ENCODE results near the gene LRTM2. TPM values are rescaled to one million over a fixed set of nuclear protein-coding genes. Genes with fewer than 3 reads are reported as not detected.

The LRTM2 gene
- total and polyA plus RNA-seq, 9 of the 15 experiments (the other 6 are each of a cell fraction or from before 2014, with no cell fraction given), result 0.09 TPM; not detected in 8

- TF ChIP-seq, protein P1, sequence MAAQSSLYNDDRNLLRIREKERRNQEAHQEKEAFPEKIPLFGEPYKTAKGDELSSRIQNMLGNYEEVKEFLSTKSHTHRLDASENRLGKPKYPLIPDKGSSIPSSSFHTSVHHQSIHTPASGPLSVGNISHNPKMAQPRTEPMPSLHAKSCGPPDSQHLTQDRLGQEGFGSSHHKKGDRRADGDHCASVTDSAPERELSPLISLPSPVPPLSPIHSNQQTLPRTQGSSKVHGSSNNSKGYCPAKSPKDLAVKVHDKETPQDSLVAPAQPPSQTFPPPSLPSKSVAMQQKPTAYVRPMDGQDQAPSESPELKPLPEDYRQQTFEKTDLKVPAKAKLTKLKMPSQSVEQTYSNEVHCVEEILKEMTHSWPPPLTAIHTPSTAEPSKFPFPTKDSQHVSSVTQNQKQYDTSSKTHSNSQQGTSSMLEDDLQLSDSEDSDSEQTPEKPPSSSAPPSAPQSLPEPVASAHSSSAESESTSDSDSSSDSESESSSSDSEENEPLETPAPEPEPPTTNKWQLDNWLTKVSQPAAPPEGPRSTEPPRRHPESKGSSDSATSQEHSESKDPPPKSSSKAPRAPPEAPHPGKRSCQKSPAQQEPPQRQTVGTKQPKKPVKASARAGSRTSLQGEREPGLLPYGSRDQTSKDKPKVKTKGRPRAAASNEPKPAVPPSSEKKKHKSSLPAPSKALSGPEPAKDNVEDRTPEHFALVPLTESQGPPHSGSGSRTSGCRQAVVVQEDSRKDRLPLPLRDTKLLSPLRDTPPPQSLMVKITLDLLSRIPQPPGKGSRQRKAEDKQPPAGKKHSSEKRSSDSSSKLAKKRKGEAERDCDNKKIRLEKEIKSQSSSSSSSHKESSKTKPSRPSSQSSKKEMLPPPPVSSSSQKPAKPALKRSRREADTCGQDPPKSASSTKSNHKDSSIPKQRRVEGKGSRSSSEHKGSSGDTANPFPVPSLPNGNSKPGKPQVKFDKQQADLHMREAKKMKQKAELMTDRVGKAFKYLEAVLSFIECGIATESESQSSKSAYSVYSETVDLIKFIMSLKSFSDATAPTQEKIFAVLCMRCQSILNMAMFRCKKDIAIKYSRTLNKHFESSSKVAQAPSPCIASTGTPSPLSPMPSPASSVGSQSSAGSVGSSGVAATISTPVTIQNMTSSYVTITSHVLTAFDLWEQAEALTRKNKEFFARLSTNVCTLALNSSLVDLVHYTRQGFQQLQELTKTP (IDR thresholded peaks at IDR 0.05; ENCODE audit: low read depth in 1 of 2, partially characterized antibody in 2 of 2), result no peak
These were observed 36.7 kb downstream of the LRTM2 start (continued) for GRCh38 chr12:1857086-1857485.

- no peaks in the 10 kb centered on the region for H3K36me3 ChIP-seq (ENCODE audit: control insufficient read depth, insufficient read depth, low read length)
- no peaks in the 10 kb centered on the region for H3K4me1 ChIP-seq (replicated peaks in 1 of 2; ENCODE audit: control insufficient read depth in 2 of 2, insufficient read depth in 2 of 2, low read length in 2 of 2)
- intact Hi-C loops (cut with micrococcal nuclease), result no loop called here
- H2AFZ ChIP-seq (ENCODE audit: low read depth, low read length), result no peak overlapping the region
- no peaks in the 10 kb centered on the region for H3K9me3 ChIP-seq (replicated peaks; ENCODE audit: control insufficient read depth, insufficient read depth, low read depth, low read length)
- no peak overlapping the region for H3K9ac ChIP-seq (ENCODE audit: insufficient read depth in 1 of 2, low read depth in 2 of 2, low read length in 2 of 2)
- no peak overlapping the region for H3K4me2 ChIP-seq (ENCODE audit: insufficient read depth, low read length)
- no TSS peak for BruUV-seq (replicated peaks)
- WGBS (ENCODE audit: insufficient coverage, low coverage, missing lambda C conversion rate), result 0% methylated on average over 6 of the region's 7 CpGs
- H3K27me3 ChIP-seq (ENCODE audit: control insufficient read depth in 2 of 2, insufficient read depth in 2 of 2, low read length in 2 of 2), result peaks cover 3 to 64% of the 10 kb centered on the region in 2 experiments; a peak in 4 of 5 replicates
- no peak for DNase-seq (ENCODE audit: extremely low read depth in 1 of 4, low spot score in 3 of 4)
- ChIA-PET POLR2A (no interaction called here), CTCF (ENCODE audit: low intra/inter-chr PET ratio) (no interaction called here)
- no peaks in the 10 kb centered on the region for H4K20me1 ChIP-seq (replicated peaks; ENCODE audit: control insufficient read depth, insufficient read depth, low read length)
- no peaks in the 10 kb centered on the region for H3K79me2 ChIP-seq (ENCODE audit: control insufficient read depth, insufficient read depth, low read length)
- ATAC-seq, result no peak
- no peaks in the 10 kb centered on the region for H3K9me1 ChIP-seq (ENCODE audit: control insufficient read depth, insufficient read depth, low read length)
- in situ Hi-C loops (cut with MboI), result no loop called here
- no peak for FAIRE-seq
- no peak overlapping the region for H3K4me3 ChIP-seq
- no peak overlapping the region for H3K27ac ChIP-seq (ENCODE audit: extremely low read depth, low read depth, low read length)
- TF ChIP-seq MTA1 (IDR thresholded peaks at IDR 0.05; ENCODE audit: borderline replicate concordance), result no peak
- no peak for TF ChIP-seq MTF1 (CRISPR knock-in tag; IDR thresholded peaks at IDR 0.05; ENCODE audit: borderline replicate concordance)
- no peak for TF ChIP-seq ZNF584 (CRISPR knock-in tag; IDR thresholded peaks at IDR 0.05; ENCODE audit: low read depth)
- TF ChIP-seq CHCHD3 (CRISPR knock-in tag; IDR thresholded peaks at IDR 0.05), result no peak
- TF ChIP-seq CHD4 (IDR thresholded peaks at IDR 0.05; ENCODE audit: insufficient read depth, insufficient replicate concordance, low read depth, low read length, poor library complexity, severe bottlenecking), result no peak
- TF ChIP-seq TAF7 (tag; IDR thresholded peaks at IDR 0.05), result no peak
- TF ChIP-seq, protein P2, sequence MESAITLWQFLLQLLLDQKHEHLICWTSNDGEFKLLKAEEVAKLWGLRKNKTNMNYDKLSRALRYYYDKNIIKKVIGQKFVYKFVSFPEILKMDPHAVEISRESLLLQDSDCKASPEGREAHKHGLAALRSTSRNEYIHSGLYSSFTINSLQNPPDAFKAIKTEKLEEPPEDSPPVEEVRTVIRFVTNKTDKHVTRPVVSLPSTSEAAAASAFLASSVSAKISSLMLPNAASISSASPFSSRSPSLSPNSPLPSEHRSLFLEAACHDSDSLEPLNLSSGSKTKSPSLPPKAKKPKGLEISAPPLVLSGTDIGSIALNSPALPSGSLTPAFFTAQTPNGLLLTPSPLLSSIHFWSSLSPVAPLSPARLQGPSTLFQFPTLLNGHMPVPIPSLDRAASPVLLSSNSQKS (CRISPR knock-in tag; IDR thresholded peaks at IDR 0.05), result no peak
- no peak for TF ChIP-seq BRD4 (IDR thresholded peaks at IDR 0.05)
- no peak for TF ChIP-seq ZNF184 (CRISPR knock-in tag; IDR thresholded peaks at IDR 0.05)
- no peak for TF ChIP-seq NUFIP1 (IDR thresholded peaks at IDR 0.05; ENCODE audit: partially characterized antibody)
- TF ChIP-seq CBFA2T2 (conservative IDR thresholded peaks at IDR 0.05), result no peak
These were observed 37.5 kb downstream of the LRTM2 start for GRCh38 chr12:1857821-1858220.

Data from K562 (cell line).